SK-N-SH (cell line): ENCODE measurements around the gene NOXRED1. TPM values are rescaled to one million over a fixed set of nuclear protein-coding genes. Genes with fewer than 3 reads are reported as not detected.

Source experiments
- CTCF ChIA-PET: fragments of 300-600, 350-600 bp; formaldehyde crosslinking; extraction: SDS; loops from one replicate; lab custom pipeline; 2021; lab: Yijun Ruan, JAX
- POLR2A ChIA-PET: fragments of 350-600 bp; sonication (Branson Sonifier 250); formaldehyde crosslinking; extraction: SDS; loops from one replicate; lab custom pipeline; 2020; ENCODE audit warnings: antibody characterized with exemption, inconsistent platforms; lab: Yijun Ruan, JAX
- DNase-seq: peaks from one replicate; pipeline ENCODE4 v3.0.0; 2012
- H2AFZ ChIP-seq: fragments of 200-600 bp; sonication (generic); 2 replicates; pipeline ENCODE4 v1.8.1; 2016; ENCODE audit warnings: antibody characterized with exemption, mild to moderate bottlenecking, low read depth
- H3F3A ChIP-seq: fragments of 200-600 bp; sonication (generic); replicated peaks from 2 replicates; pipeline ENCODE3; 2016; ENCODE audit warnings: antibody characterized with exemption, mild to moderate bottlenecking; ENCODE audit not compliant: insufficient read depth
- H3K27ac ChIP-seq, 2 experiments: fragments of 200-500 bp in 1 of 2; fragments of 200-600 bp in 1 of 2; sonication (Bioruptor generic) in 1 of 2; sonication (generic), shearing (Covaris generic) in 1 of 2; 2 replicates each; pipeline versions ENCODE4 v1.5.1 to v1.6.1; 2014 to 2016; ENCODE audit warnings: low read depth in 2 of 2, inconsistent platforms in 1 of 2, low read length in 1 of 2, mild to moderate bottlenecking in 1 of 2, mixed read lengths in 1 of 2
- H3K27me3 ChIP-seq: fragments of 200-600 bp; sonication (generic), shearing (Covaris generic); 2 replicates; pipeline ENCODE4 v1.6.1; 2016; ENCODE audit warnings: mixed run types; ENCODE audit not compliant: insufficient read depth
- H3K36me3 ChIP-seq, 2 experiments: fragments of 200-500 bp in 1 of 2; fragments of 200-600 bp in 1 of 2; sonication (Bioruptor generic) in 1 of 2; sonication (generic) in 1 of 2; replicated peaks in 1 of 2; 2 replicates each; pipeline versions ENCODE3 to v1.5.1; 2014 to 2016; ENCODE audit warnings: low read length in 1 of 2, mild to moderate bottlenecking in 1 of 2; ENCODE audit not compliant: insufficient read depth in 2 of 2, control insufficient read depth in 1 of 2
- H3K4me1 ChIP-seq, 2 experiments: fragments of 200-500 bp in 1 of 2; fragments of 200-600 bp in 1 of 2; sonication (Bioruptor generic) in 1 of 2; sonication (generic), shearing (Covaris generic) in 1 of 2; 2 replicates each; pipeline versions ENCODE4 v1.5.1 to v1.6.1; 2014 to 2016; ENCODE audit warnings: low read depth in 1 of 2, low read length in 1 of 2, mixed run types in 1 of 2; ENCODE audit not compliant: insufficient read depth in 2 of 2, control insufficient read depth in 1 of 2
- H3K4me2 ChIP-seq: fragments of 200-600 bp; sonication (generic), shearing (Covaris generic); 2 replicates; pipeline ENCODE4 v1.6.1; 2017; ENCODE audit warnings: mixed run types
- H3K4me3 ChIP-seq, 2 experiments: fragments of 200-500 bp in 1 of 2; fragments of 200-600 bp in 1 of 2; sonication (Bioruptor generic) in 1 of 2; sonication (generic), shearing (Covaris generic) in 1 of 2; 2 replicates each; pipeline versions ENCODE4 v1.5.1 to v1.8.1; 2014 to 2016; ENCODE audit warnings: low read depth in 2 of 2, inconsistent platforms in 1 of 2, low read length in 1 of 2, mild to moderate bottlenecking in 1 of 2, mixed read lengths in 1 of 2, moderate library complexity in 1 of 2
- H3K79me2 ChIP-seq: fragments of 200-600 bp; sonication (generic); 2 replicates; pipeline ENCODE4 v1.8.1; 2017; ENCODE audit warnings: mild to moderate bottlenecking; ENCODE audit not compliant: insufficient read depth
- H3K9ac ChIP-seq: fragments of 200-600 bp; sonication (generic); 2 replicates; pipeline ENCODE4 v1.6.1; 2017; ENCODE audit warnings: mixed run types
- H3K9me2 ChIP-seq: fragments of 200-600 bp; sonication (generic); 2 replicates; pipeline ENCODE4 v1.6.1; 2017; ENCODE audit warnings: mixed run types
- H3K9me3 ChIP-seq: fragments of 200-600 bp; sonication (generic); 2 replicates; pipeline ENCODE4 v1.6.1; 2017; ENCODE audit warnings: mixed run types, mild to moderate bottlenecking, moderate library complexity
- H4K20me1 ChIP-seq: fragments of 200-600 bp; sonication (generic); 2 replicates; pipeline ENCODE4 v1.6.1; 2017; ENCODE audit warnings: mild to moderate bottlenecking, mixed run types; ENCODE audit not compliant: insufficient read depth
- CTCF ChIP-seq: fragments of 200-600 bp; sonication (generic); IDR thresholded peaks from 2 replicates; pipeline ENCODE4 v1.6.1; 2017; ENCODE audit warnings: antibody characterized with exemption, mild to moderate bottlenecking, moderate library complexity
- EP300 ChIP-seq, 2 experiments: IDR thresholded peaks; 2 replicates each; pipeline versions ENCODE4 v1.4.0 to v1.6.1; 2012; ENCODE audit warnings: borderline replicate concordance in 1 of 2, low read depth in 1 of 2, low read length in 1 of 2
- EZH2phosphoT487 ChIP-seq: fragments of 200-600 bp; sonication (generic); IDR thresholded peaks from 2 replicates; pipeline ENCODE4 v1.6.1; 2017; ENCODE audit warnings: low read depth, mixed run types, mild to moderate bottlenecking, antibody characterized with exemption, moderate library complexity, borderline replicate concordance
- FOXJ3 ChIP-seq: sonication (generic); formaldehyde crosslinking; IDR thresholded peaks from 2 replicates; pipeline ENCODE4 v1.5.1; 2020; ENCODE audit warnings: mild to moderate bottlenecking, missing genetic modification reagents
- GABPA ChIP-seq: IDR thresholded peaks from 2 replicates; pipeline ENCODE4 v1.4.0; 2012; ENCODE audit warnings: low read depth, mild to moderate bottlenecking
- MEF2A ChIP-seq: IDR thresholded peaks from 2 replicates; pipeline ENCODE4 v1.4.0; 2012; ENCODE audit warnings: low read depth, borderline replicate concordance
- MXI1 ChIP-seq: IDR thresholded peaks from 2 replicates; pipeline ENCODE4 v1.6.1; 2012; ENCODE audit warnings: mild to moderate bottlenecking, low read depth, low read length, improper control_type of control experiment
- NFIC ChIP-seq: IDR thresholded peaks from 2 replicates; pipeline ENCODE4 v1.4.0; 2012; ENCODE audit warnings: borderline replicate concordance
- PBX3 ChIP-seq: IDR thresholded peaks from 2 replicates; pipeline ENCODE4; 2012
- POLR2AphosphoS5 ChIP-seq: IDR thresholded peaks from 2 replicates; pipeline ENCODE4 v1.6.1; 2012; ENCODE audit warnings: low read depth, low read length
- RCOR1 ChIP-seq: fragments of 150-350 bp; IDR thresholded peaks from 2 replicates; pipeline ENCODE4 v1.6.1; 2017; ENCODE audit warnings: antibody characterized with exemption, low read length
- REST ChIP-seq: IDR thresholded peaks from 2 replicates; pipeline ENCODE4 v1.6.1; 2012; ENCODE audit warnings: mild to moderate bottlenecking, low read depth, low read length, moderate library complexity
- RFX5 ChIP-seq: IDR thresholded peaks from 2 replicates; pipeline ENCODE4 v1.6.1; 2012; ENCODE audit warnings: mild to moderate bottlenecking, improper control_type of control experiment, low read length
- SIN3A ChIP-seq: IDR thresholded peaks from 2 replicates; pipeline ENCODE4 v1.6.1; 2012; ENCODE audit warnings: low read depth, mild to moderate bottlenecking, low read length, moderate library complexity, borderline replicate concordance
- SMC3 ChIP-seq: IDR thresholded peaks from 2 replicates; pipeline ENCODE4 v1.6.1; 2012; ENCODE audit warnings: low read depth, low read length, improper control_type of control experiment
- TEAD4 ChIP-seq: IDR thresholded peaks from 2 replicates; pipeline ENCODE4 v1.4.0; 2012; ENCODE audit warnings: mild to moderate bottlenecking, borderline replicate concordance; ENCODE audit not compliant: insufficient read depth
- USF1 ChIP-seq: IDR thresholded peaks from 2 replicates; pipeline ENCODE4 v1.4.0; 2012; ENCODE audit warnings: low read depth, borderline replicate concordance
- ZBTB33 ChIP-seq: IDR thresholded peaks from 2 replicates; pipeline ENCODE4 v1.4.0; 2012; ENCODE audit warnings: low read depth, borderline replicate concordance
- WGBS: methylation state at CpG from one replicate; pipeline ENCODE4 v1.1.6; 2017; ENCODE audit warnings: low lambda C conversion rate; 5-methylcytosine and 5-hydroxymethylcytosine counted together
- polyA plus RNA-seq, 3 experiments: library from polyadenylated mRNA; depleted of rRNA; stranded (reverse); fragments of >200 nt; gene quantifications; 2 replicates each; pipeline ENCODE4 v1.2.3, GENCODE V29; 2012
- TF ChIP-seq, protein P1 (sequence below): fragments of 150-350 bp; IDR thresholded peaks from 2 replicates; pipeline ENCODE4 v1.6.1; 2017; ENCODE audit warnings: antibody characterized with exemption, low read length, low read depth, borderline replicate concordance
- TF ChIP-seq, protein P2 (sequence below): fragments of 150-350 bp; IDR thresholded peaks from 2 replicates; pipeline ENCODE4 v1.6.1; 2016; ENCODE audit warnings: mild to moderate bottlenecking, low read depth, low read length

The NOXRED1 gene
- polyA plus RNA-seq, 1 of the 3 experiments (the other 2 are of a cell fraction) = 0.21 TPM

DNA sequence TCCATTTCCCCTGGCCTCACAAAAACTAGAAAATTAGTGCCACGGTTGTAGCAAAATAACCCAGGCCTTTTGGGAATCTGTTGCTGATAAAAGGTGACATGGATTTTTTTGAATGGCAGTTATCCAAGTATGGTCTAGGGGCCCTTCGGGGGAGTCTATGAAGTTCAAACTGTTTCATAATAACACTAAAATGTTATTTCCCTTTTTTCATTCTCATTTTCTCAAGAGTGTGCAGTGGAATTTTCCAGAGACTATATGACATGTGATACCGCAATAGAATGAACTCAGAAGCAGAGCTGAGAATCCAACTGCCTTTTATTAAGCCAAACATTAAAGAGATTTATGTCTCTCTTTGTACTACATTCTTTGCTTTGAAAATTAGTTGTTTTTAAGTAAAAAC lies 75.6 kb downstream of the NOXRED1 start:
- TF ChIP-seq NFIC = no peak
- no peak for TF ChIP-seq SMC3
- TF ChIP-seq USF1 = no peak
- no peak for TF ChIP-seq REST
- no peak for TF ChIP-seq RCOR1
- TF ChIP-seq, protein P1, sequence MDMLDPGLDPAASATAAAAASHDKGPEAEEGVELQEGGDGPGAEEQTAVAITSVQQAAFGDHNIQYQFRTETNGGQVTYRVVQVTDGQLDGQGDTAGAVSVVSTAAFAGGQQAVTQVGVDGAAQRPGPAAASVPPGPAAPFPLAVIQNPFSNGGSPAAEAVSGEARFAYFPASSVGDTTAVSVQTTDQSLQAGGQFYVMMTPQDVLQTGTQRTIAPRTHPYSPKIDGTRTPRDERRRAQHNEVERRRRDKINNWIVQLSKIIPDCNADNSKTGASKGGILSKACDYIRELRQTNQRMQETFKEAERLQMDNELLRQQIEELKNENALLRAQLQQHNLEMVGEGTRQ = no peak
- TF ChIP-seq RFX5 = no peak
- no peak for TF ChIP-seq PBX3
- TF ChIP-seq GABPA = no peak
- TF ChIP-seq SIN3A = no peak
- no peak for TF ChIP-seq EP300 (IDR thresholded peaks at IDR 0.05; ENCODE audit: borderline replicate concordance in 1 of 2, low read depth in 1 of 2, low read length in 1 of 2)
- TF ChIP-seq FOXJ3 (CRISPR knock-in tag) = no peak
- TF ChIP-seq TEAD4 = no peak
- TF ChIP-seq, protein P2, sequence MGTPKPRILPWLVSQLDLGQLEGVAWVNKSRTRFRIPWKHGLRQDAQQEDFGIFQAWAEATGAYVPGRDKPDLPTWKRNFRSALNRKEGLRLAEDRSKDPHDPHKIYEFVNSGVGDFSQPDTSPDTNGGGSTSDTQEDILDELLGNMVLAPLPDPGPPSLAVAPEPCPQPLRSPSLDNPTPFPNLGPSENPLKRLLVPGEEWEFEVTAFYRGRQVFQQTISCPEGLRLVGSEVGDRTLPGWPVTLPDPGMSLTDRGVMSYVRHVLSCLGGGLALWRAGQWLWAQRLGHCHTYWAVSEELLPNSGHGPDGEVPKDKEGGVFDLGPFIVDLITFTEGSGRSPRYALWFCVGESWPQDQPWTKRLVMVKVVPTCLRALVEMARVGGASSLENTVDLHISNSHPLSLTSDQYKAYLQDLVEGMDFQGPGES = no peak
- TF ChIP-seq CTCF = no peak
- TF ChIP-seq POLR2AphosphoS5 = no peak
- no peak for TF ChIP-seq ZBTB33
- TF ChIP-seq EZH2phosphoT487 = no peak
- no peak for TF ChIP-seq MEF2A
- no peak for TF ChIP-seq MXI1
- TF ChIP-seq, all 33 proteins: peak for 0

More for the DNA sequence above, 75.6 kb downstream of the NOXRED1 start:
- H3K4me2 ChIP-seq = no peak overlapping the region
- WGBS = 86% methylated on average over 3 of the region's 3 CpGs
- H3K4me1 ChIP-seq = 0 out of 4 replicates have a peak, but pooled peaks cover 0 to 4% of the 10 kb centered on the region in 2 experiments
- H3K27ac ChIP-seq = no peak overlapping the region
- H3K27me3 ChIP-seq = no peaks in the 10 kb centered on the region
- H3K79me2 ChIP-seq = no peaks in the 10 kb centered on the region
- no peaks in the 10 kb centered on the region for H3K9me3 ChIP-seq
- DNase-seq = no peak
- H3K9me2 ChIP-seq = no peaks in the 10 kb centered on the region
- no peaks in the 10 kb centered on the region for H3F3A ChIP-seq
- CTCF ChIA-PET = interaction anchor here (1.1 kb wide), 1 partner anchor 16 kb away, joined by 3 read pairs; no protein-coding TSS in a partner anchor
- no peak overlapping the region for H3K4me3 ChIP-seq
- no peak overlapping the region for H2AFZ ChIP-seq
- no peak overlapping the region for H3K9ac ChIP-seq
- POLR2A ChIA-PET = interaction anchor here (0.6 kb wide), 1 partner anchor 30 kb away, joined by 3 read pairs; the partner anchor contains the start of gene SAMD15
- H3K36me3 ChIP-seq = peaks cover 7 to 10% of the 10 kb centered on the region in 2 experiments
- no peaks in the 10 kb centered on the region for H4K20me1 ChIP-seq
